HG03432 (cell line): Measurements from ENCODE around the gene FKBP2.

Source experiments
- ATAC-seq: cut with Tn5 transposase; IDR thresholded peaks from one replicate; pipeline ENCODE4 v1.9.1; 2021; ENCODE audit warnings: mild to moderate bottlenecking, moderate library complexity; ENCODE audit not compliant: unreplicated experiment

Gene FKBP2

GRCh38 chr11:64260147-64260708 lies 19.3 kb downstream of the FKBP2 start:
- ATAC-seq: no peak

- ATAC-seq: no peak
Measured at GRCh38 chr11:64261556-64262080, 20.7 kb downstream of the FKBP2 start.

GRCh38 chr11:64262271-64263002 lies 21.5 kb downstream of the FKBP2 start:
- ATAC-seq: no peak

- ATAC-seq: no peak
Measured at GRCh38 chr11:64263021-64263946, 22.4 kb downstream of the FKBP2 start.

GRCh38 chr11:64263947-64264317 lies 23.0 kb downstream of the FKBP2 start:
- ATAC-seq: no peak

- ATAC-seq: no peak
Measured at GRCh38 chr11:64264371-64264852, 23.5 kb downstream of the FKBP2 start.

GRCh38 chr11:64265176-64266160 lies 24.6 kb downstream of the FKBP2 start:
- ATAC-seq: no peak

GRCh38 chr11:64266339-64266738 lies 25.4 kb downstream of the FKBP2 start:
- ATAC-seq: no peak

- ATAC-seq: no peak
Measured at GRCh38 chr11:64267207-64267945, 26.5 kb downstream of the FKBP2 start.

GRCh38 chr11:64268025-64268892 lies 27.4 kb downstream of the FKBP2 start:
- ATAC-seq: no peak

GRCh38 chr11:64268893-64269539 lies 28.1 kb downstream of the FKBP2 start:
- peak; percentile 18 for ATAC-seq

GRCh38 chr11:64269540-64270220 lies 28.8 kb downstream of the FKBP2 start:
- peak; percentile 67 for ATAC-seq

- ATAC-seq: no peak
Measured at GRCh38 chr11:64275031-64275800, 34.3 kb downstream of the FKBP2 start.

GRCh38 chr11:64275841-64276240 lies 34.9 kb downstream of the FKBP2 start:
- no peak for ATAC-seq

- no peak for ATAC-seq
Measured at GRCh38 chr11:64276653-64277431, 35.9 kb downstream of the FKBP2 start.
